Activated B cell treated with CpG ODN at 0.5 μM for 24 hours (primary cell): Measurements from ENCODE around the gene GPBP1L1. TPM values are rescaled to one million over a fixed set of nuclear protein-coding genes. Genes with fewer than 3 reads are reported as not detected.
"Not testable (repeated sequence)": the region's sequence is repeated elsewhere in the genome, so short reads cannot be mapped to it uniquely, and the experiment has no call there.

Source experiments
- ATAC-seq: fragments of 200-7000 bp; cut with Tn5 transposase; one replicate; pipeline ENCODE4 v1.10.0; 2021; ENCODE audit warnings: low read depth, mild to moderate bottlenecking, moderate library complexity
- CTCF ChIA-PET: fragments of 350-600 bp; sonication (Branson Sonifier 250); formaldehyde crosslinking; loops from one replicate; lab custom pipeline; 2021; ENCODE audit warnings: antibody characterized with exemption; lab: Charles Lee
- POLR2A ChIA-PET: fragments of 350-600 bp; sonication (Branson Sonifier 250); formaldehyde crosslinking; loops from one replicate; lab custom pipeline; 2021; ENCODE audit warnings: antibody characterized with exemption; lab: Charles Lee
- DNase-seq: peaks from one replicate; pipeline ENCODE4 v3.0.0; 2022
- H3K27ac Mint-ChIP-seq: one replicate; pipeline ENCODE4 v1.8.0; 2020; ENCODE audit warnings: mixed read lengths
- H3K27me3 Mint-ChIP-seq: one replicate; pipeline ENCODE4 v1.8.0; 2021; ENCODE audit warnings: mixed read lengths
- H3K36me3 Mint-ChIP-seq: one replicate; pipeline ENCODE4 v1.8.0; 2021; ENCODE audit warnings: low read depth, mixed read lengths
- H3K4me1 Mint-ChIP-seq: one replicate; pipeline ENCODE4 v1.8.0; 2021; ENCODE audit warnings: mixed read lengths
- H3K4me3 Mint-ChIP-seq: one replicate; pipeline ENCODE4 v1.8.0; 2020; ENCODE audit warnings: mild to moderate bottlenecking, mixed read lengths
- H3K9me3 Mint-ChIP-seq: one replicate; pipeline ENCODE4 v1.8.0; 2020; ENCODE audit warnings: mixed read lengths
- intact Hi-C: fragments of 100-400 bp; cut with micrococcal nuclease; formaldehyde crosslinking; loops from one replicate; pipeline ENCODE4 v1.15.1; 2024
- total RNA-seq: library from RNA; stranded (reverse); gene quantifications from 2 replicates; pipeline ENCODE4 v1.2.3, GENCODE V29; 2022
- TF ChIP-seq, protein P1 (sequence below): fragments of 200-600 bp; IDR thresholded peaks from one replicate; pipeline ENCODE4 v1.8.0; 2022; ENCODE audit warnings: antibody characterized with exemption, mild to moderate bottlenecking

The GPBP1L1 gene
- total RNA-seq, 1 donor from 2014 or later = 138 TPM

- intact Hi-C loops = no loop called here
- Mint-ChIP-seq H3K4me1 (no peaks in the 10 kb centered on the region), H3K9me3 (no peaks in the 10 kb centered on the region), H3K4me3 (no peak overlapping the region), H3K36me3 (peaks cover 18% of the 10 kb centered on the region), H3K27ac (no peak overlapping the region), H3K27me3 (no peaks in the 10 kb centered on the region)
- ATAC-seq = no peak
- CTCF ChIA-PET = no interaction called here
- POLR2A ChIA-PET = no interaction called here
- TF ChIP-seq, protein P1, sequence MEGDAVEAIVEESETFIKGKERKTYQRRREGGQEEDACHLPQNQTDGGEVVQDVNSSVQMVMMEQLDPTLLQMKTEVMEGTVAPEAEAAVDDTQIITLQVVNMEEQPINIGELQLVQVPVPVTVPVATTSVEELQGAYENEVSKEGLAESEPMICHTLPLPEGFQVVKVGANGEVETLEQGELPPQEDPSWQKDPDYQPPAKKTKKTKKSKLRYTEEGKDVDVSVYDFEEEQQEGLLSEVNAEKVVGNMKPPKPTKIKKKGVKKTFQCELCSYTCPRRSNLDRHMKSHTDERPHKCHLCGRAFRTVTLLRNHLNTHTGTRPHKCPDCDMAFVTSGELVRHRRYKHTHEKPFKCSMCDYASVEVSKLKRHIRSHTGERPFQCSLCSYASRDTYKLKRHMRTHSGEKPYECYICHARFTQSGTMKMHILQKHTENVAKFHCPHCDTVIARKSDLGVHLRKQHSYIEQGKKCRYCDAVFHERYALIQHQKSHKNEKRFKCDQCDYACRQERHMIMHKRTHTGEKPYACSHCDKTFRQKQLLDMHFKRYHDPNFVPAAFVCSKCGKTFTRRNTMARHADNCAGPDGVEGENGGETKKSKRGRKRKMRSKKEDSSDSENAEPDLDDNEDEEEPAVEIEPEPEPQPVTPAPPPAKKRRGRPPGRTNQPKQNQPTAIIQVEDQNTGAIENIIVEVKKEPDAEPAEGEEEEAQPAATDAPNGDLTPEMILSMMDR = no peak
- DNase-seq = no peak
These were observed 37.1 kb upstream of the GPBP1L1 start for GRCh38 chr1:45723248-45723930.

GRCh38 chr1:45722809-45723208 is 36.5 kb upstream of the GPBP1L1 start:
- DNase-seq = no peak
- Mint-ChIP-seq H3K27me3 (no peaks in the 10 kb centered on the region), H3K9me3 (no peaks in the 10 kb centered on the region), H3K4me3 (no peak overlapping the region), H3K36me3 (peaks cover 21% of the 10 kb centered on the region), H3K4me1 (no peaks in the 10 kb centered on the region), H3K27ac (no peak overlapping the region)
- TF ChIP-seq, protein P1 = no peak
- intact Hi-C loops = no loop called here
- no peak for ATAC-seq
- POLR2A ChIA-PET = no interaction called here
- CTCF ChIA-PET = no interaction called here

GRCh38 chr1:45721207-45721606 is 34.9 kb upstream of the GPBP1L1 start:
- POLR2A ChIA-PET = no interaction called here

DNA sequence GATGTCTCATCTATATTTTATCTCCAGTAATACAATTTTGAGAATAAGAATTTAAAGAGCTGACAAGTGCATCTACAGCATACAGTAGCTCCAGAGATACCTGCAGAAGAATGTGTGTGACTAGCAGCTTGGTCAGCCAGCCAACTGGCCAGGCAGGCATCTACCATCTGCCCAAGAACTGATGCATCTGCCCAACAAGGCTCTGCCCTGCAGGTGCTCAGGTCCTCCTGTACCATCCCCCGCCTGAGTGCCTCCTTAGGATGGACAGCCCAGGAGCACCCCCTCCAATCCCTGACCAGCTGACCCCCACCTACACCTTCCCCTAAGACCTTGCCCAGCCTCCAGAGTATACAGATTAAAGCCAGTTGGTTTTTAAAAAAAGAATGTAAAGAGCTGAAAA is 32.0 kb upstream of the GPBP1L1 start:
- Mint-ChIP-seq H3K27ac (no peak overlapping the region), H3K27me3 (no peaks in the 10 kb centered on the region), H3K4me1 (no peaks in the 10 kb centered on the region), H3K9me3 (no peaks in the 10 kb centered on the region), H3K36me3 (peaks cover 34% of the 10 kb centered on the region), H3K4me3 (no peak overlapping the region)
- ATAC-seq = no peak
- ChIA-PET POLR2A (no interaction called here), CTCF (no interaction called here)
- intact Hi-C loops = no loop called here
- no peak for DNase-seq
- TF ChIP-seq, protein P1 = no peak

More at GRCh38 chr1:45721207-45721606, 34.9 kb upstream of the GPBP1L1 start:
- CTCF ChIA-PET = interaction anchor here (0.8 kb wide), 1 partner anchor 71 kb away, joined by 3 read pairs; no protein-coding TSS in a partner anchor
- Mint-ChIP-seq H3K4me1 (no peaks in the 10 kb centered on the region), H3K27me3 (no peaks in the 10 kb centered on the region), H3K4me3 (no peak overlapping the region), H3K9me3 (no peaks in the 10 kb centered on the region), H3K27ac (no peak overlapping the region), H3K36me3 (peaks cover 23% of the 10 kb centered on the region)
- ATAC-seq = no peak
- intact Hi-C loops = no loop called here
- DNase-seq = no peak
- TF ChIP-seq, protein P1 = no peak

GRCh38 chr1:45717386-45717785 is 31.1 kb upstream of the GPBP1L1 start:
- H3K4me1 Mint-ChIP-seq, POLR2A ChIA-PET, CTCF ChIA-PET, intact Hi-C loops, DNase-seq, H3K9me3 Mint-ChIP-seq, H3K4me3 Mint-ChIP-seq, H3K27me3 Mint-ChIP-seq, H3K27ac Mint-ChIP-seq, ATAC-seq: not testable (repeated sequence)
- peaks cover 32% of the 10 kb centered on the region for H3K36me3 Mint-ChIP-seq
